ENCODE results near the gene SORCS1.

The SORCS1 gene

DNA sequence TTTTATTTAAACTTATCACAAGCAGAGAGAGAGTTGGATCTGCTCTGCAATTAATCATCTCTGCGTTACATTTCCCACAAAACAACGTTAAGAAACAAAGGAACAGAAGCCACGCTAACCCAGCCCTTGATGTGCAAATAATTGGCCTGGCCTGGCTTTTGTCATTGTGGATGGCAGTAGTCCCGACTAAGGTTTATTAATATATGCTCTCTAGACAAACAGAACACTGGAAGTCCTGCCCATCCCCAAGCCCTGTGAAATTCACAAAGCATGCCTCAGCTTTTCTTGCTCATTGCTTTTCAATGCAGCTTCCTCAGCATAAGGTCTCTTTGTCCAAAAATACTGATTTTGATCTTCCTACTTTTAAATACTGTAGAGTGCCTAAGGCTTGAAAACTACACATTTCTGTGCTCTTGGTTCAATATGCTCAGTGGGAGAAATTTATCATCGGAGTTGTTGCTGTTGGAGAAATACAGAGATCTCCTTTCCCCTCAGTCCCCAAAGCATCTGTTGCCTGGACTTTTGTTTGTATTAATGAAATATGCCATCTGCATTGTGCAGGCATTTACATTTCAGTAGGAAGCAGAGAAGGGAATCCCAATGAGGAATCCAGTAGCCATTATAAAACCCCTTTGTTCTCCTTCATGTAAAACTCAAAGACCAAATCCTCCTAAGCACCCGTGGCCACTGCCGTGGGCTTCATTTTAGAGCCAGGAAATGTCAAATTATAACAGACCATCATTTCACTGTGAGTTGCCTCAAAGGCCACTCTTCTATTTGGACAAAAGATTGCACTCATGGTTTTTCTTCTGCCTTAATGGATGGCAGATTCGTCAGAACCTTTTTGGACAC, 61.1 kb downstream of the SORCS1 start:
- DNase-seq, result no peak

DNA sequence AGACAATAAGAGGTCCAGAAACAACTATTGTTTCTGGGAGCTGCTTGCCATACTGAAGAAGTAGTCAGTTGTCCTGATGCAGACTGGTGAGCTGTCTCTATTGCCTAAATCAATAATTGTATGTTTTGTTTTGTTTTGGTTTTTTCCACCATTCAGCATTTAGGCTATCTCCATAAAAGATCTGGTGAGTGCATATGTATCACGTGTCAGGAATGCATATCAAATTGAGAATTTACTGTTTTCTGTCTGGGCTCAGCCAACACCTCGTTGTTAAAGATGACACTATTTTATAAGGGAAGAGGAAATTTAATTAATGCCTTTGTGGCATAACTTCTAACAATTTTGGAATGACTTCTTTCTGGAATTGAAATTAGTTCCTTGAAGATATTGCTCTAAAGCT, 66.2 kb downstream of the SORCS1 start:
- no peak for DNase-seq

DNA sequence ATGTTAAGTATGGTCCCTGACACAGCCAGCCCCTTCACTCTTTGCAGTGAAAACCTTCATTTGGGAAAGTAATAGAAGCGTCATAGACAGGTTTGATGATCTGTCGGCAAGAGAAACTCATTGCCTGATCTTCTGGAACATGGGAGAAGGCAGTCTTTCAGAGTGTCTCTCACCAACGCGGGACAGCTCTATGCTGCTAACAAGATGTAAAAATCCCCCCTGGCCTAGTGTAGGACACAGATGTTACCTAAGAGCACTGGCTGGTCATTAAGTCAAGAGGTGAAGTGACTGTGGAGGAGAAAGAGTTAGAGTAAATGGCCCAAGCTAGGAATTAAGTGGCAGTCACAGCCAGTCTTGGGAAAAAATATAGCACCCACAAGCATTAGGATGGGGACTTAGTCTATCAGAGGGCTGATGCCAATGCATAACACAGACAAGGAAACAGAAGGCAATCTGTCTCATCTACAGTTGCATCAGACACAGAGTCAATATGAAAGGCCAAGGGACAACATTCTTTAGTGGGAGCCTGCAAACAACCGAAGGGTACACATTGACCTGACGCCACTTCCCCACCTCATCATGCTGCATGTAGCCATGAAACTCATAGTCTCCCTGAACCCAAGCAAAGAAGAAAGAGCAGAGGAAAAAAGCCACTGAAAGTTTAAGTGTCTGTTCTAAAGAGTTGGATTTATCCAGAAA, 69.5 kb downstream of the SORCS1 start:
- no peak for DNase-seq

DNA sequence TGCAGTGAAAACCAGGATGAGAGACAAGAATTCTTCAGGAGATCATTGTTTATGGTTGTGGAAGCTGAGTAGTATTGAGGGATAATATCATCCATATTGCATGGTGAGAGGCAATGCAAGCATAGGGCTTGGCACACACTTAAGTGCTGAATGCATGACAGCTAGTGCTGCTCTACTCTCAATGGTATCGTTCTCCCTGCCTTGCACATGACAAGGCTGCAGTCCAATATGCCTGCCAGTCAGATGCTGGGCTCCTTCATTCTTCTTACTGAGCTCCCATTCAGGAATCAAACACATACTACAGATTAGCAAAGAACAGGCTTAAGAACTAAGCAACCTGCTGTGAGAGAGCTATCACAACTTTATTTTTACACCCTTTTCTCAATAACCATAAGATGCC, 72.2 kb downstream of the SORCS1 start:
- DNase-seq, result no peak

DNA sequence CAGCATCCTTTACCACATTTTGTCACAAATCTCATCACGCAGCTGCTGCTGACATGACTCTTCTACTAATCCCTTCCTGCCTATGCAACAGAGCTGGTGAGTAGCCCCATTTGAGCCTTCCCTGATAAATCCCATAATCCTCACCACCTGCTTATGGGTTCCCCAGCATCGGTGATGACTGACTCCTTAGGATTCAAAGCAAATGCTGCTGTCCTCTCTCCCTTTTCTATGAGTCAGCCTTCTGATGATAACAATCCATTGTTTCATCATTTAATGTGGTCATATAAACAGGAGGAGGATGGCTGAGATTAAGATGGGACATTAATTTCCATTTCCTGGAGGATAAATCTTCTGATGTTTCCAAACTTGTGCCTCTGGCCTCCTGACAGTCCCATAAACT, 73.4 kb downstream of the SORCS1 start:
- no peak for DNase-seq

DNA sequence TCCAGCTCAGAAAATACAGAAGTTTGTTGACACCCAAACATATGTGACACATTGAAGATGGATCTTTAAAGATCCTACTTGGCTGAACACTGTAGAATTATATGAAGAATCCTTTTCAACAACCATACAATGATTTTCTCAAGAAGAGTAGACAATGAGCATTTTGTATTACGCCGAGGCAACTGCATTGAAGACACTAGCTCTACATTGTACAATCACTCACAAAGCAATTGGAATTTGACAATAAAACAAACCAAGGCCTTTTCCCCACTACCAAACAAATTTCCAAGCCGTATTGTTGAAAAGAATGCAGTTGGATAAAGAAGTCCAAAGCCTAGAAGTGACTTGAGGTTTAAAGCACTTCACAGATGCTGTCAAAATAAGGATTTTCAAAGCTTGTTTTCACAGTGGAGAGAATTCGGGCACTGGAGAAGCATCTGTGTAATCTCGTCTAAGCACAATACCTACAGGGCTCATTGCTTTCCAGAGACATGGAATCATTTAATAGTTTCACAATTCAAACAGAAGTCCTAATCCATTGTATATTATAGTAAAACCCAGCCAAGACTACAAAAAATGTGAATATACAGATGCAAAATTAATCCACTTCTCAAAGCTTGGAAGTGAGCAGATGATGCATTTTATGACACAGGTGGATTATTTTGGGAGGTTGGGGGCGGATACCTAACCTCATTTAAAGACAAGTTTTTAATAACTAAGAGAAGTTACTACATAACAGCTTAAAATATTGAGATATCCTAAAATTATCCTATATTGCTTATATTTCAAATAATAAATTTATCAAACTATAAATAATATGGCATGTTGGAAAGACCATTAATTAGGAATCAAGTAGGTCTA, 78.6 kb downstream of the SORCS1 start:
- DNase-seq, result no peak

DNA sequence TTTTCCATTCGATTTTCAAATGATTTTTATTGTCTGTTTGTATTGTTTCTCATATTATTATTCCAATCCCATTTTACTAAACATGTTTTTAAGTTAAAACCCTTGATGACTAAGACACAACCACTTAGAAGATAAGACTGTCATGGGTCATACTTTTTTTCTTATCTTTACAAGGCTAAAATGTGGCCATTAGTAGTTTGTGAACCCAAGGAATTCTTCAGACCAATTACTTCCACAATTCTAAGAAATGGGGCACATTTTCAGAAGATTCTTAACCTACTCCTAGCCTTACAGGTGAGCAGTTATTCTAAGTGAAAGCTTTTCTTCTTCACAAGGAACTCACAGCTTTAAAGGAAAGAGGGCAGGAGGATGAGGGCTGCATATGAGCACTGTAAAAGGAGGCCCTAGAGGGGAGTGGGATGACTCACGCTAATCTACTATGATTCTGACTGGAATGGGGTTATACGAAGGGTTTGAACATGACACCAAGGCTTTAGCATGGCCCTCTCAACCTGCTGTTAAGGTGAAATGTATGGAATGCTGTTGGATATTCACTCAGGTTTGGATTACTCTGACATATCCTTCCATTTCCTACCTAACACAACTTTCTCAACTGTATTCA, 81.0 kb downstream of the SORCS1 start:
- no peak for DNase-seq

DNA sequence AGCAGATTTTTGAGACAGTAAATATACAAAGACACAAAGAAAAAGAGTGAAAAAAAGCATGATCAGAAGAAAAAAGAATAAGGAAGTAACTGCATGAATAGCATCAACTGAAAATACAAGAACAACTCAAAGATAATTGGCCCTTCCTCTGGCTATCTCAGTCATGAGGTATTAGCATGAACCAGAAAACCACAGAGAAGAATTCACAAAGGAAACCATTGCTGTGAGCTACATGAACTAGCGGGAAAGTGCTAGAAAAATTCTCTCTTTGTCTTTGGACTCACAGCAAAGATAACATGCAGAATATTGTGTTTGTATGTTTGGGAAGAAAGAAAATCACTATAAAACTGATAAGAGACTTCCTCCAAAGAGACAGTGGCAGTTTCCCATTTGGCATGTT, 82.9 kb downstream of the SORCS1 start:
- DNase-seq, result no peak

DNA sequence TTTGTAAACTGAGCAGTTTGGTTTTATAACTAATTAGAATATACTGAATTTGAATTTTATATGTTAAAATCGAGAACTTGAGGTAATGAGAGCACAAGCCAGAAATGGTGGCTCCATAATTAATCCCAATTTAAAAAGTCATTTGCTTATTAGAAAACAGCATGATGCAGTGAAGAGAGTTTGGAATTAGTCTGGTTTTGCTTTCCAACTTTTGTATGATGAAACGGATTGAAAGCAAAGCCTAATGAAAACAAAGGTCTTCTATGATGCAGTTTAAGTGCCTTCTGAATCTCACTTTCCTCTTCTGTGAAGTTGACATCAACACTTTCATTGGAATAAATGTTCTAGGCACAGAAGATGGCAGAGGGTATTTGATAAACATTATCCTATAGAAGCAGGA, 89.4 kb downstream of the SORCS1 start:
- no peak for DNase-seq

DNA sequence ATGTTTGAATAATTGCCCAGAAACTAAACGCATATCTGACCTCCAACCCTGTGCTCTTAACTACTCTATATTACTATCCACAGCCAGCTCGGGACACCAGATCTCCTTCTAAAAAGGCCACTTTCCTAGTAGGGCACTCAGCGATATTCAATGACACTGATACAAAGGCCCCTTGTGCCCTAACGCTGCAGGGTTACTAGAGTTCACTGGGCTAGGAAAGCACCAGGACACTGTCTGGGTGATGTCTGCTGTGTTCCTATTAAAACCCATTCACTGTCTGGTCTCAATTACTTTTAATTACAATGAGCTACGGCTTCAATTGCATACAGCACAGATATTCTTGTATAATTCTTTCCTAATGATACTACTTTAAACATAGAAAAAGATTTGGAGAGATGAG, 91.7 kb downstream of the SORCS1 start:
- DNase-seq, result no peak

DNA sequence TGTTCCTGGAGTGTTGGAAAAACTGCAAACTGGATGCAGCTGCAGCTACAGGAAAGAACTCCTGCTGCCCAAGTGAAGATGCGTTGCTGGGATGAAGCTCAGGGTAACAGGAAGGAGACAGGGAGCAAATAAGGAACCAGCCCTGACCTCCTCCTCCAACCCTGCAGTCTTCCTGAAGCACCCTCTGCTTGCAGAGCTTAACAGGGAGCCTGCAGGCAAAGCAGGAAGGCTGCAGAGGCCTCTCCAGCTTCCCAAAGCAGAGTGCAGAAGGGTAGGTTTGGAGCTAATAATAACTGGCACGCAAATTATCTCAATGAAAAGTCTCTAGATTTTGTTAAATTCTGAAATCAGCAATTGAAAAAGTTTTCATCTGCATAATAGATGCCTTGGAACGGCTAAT, 92.5 kb downstream of the SORCS1 start:
- no peak for DNase-seq

DNA sequence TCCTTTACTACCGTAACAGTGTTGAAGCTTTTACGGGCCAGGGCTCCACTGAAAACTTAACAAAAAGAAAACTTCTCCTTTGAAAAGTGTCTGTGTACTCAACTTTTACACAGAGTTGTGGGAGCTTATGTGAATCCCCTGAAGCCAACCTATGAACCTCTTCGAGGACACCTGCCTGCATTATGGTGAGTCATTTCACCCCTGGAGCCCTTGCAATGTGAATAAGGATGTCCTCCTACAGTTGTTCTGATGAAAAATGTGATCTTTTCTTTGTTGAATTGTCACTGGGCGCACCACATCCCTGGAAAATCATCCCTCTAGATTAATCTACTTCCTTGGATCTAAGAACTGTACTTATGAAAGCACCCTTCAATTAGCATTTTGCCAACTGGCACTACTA, 93.2 kb downstream of the SORCS1 start:
- DNase-seq, result no peak

DNA sequence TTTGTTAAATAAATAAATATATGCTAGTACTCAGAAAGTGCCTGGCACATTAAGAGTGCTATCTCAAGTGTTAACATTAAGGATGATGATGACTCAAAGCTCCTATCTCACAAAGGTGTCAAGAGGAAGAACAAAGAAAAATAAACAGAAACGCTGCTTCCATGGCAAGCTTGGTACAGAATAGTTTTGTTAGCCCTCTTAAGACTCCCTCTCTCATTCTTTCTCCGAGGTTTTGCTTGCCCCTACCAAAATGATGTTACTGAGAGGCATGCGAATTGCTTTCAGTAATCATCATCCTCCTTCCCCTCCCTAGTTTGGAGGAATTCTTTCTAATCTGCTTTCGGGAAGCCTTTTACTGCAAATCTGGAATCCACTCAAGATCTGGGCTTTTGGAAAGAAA, 96.7 kb downstream of the SORCS1 start:
- DNase-seq, result no peak

DNA sequence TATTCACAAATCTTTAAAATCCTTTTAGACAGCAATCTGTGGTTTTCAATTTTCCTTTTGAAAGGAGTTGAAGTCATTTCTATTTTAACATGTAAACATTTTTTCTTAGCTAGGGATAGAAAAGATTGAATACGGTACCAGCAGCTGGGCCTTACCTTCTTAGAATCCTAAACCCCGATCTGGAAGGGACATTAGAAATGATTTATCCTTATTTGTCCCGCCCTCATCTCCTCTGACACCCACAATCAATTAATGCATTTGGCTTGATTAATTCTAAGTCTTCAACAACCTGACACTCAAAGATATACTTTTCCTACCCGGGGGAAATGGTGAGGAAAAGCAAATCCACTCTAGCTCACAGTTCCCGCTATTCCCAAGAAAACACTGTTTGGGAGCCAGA, 100.4 kb downstream of the SORCS1 start:
- no peak for DNase-seq

DNA sequence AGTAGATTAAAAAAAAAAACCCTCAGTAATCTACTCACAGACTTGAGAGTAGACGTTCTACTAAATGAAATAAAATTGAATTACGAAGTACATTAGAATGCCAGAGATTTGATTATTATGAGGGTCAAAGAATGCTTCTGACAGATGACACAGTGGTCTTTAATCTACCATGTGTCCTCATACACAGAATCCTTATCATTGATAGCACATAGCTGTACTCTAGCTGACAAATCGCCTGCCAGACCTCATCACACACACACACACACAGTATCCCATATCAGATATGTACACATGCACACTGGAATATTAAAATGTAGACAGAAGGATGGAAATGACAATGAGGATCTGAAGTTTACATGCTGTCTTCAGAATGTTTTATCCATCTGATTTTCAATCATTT, 104.6 kb downstream of the SORCS1 start:
- no peak for DNase-seq

DNA sequence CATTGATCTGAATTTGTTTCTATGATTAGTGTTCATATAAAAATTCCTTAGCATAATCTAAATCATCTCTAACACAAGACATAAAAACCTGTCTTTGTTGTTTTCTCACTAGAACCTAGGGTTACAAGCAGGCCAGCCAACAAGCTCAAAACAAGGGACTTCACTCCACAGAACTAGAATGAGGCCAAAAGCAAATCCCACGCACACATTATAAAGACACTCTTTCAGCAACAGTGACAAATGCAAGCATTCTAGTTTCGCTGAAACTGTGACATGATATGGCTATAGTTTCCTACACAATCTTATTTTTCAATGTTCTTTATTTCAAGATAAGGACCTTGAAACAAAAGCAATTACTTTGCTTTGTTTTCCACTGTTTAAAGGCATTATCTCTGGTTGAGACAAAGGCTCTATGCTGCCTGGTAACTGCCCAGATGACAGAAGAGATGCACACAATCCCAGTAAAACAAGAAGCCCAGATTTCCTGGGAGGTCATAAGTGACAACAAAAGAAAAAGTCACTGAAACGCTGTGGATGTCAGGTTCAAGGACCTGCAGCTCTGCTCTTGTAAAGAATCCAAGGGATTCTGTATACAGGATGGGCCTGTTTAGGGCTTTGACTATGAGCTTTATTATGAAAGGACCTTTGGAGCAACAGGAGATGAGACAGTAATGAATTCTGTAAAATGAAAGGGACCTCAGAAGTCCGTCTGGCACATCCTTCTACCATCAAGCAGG, 105.3 kb downstream of the SORCS1 start:
- DNase-seq, result no peak

DNA sequence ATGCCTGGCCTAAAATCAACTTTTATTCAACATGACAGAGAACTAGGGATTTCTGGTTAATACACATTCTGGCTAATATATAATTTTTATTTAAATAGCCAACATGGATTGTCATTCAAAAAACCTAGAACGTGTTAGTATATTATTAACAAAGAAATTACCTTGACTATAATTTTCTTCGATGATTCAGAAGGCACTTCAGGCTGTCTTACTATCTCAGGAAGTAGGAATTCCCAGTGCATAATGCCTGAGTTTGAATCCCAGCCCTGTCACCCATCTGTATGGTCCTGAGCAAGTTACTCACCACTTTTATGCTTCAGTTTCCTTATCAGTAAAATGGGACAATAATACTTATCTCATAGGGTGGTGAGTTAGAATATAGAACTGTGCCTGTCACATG, 106.2 kb downstream of the SORCS1 start:
- no peak for DNase-seq

DNA sequence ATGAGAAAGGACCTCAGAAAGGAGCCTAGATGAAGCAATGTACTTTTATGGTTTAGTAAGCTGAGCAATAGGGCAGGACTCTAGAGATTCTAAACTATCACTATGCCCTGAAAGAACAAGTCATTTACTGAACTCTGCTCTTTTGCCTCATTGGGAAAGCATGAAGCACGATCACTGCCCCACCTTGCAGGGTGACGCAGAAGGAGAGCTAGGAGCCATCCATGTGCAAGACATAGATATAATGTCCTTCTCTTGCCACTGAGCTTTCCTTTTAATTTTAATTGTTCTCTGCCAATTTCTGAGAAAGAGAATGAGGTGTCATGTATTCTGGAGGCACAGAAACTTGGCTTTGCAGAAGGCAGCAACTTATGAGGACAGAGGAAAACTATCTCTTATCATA, 108.3 kb downstream of the SORCS1 start:
- DNase-seq, result no peak

DNA sequence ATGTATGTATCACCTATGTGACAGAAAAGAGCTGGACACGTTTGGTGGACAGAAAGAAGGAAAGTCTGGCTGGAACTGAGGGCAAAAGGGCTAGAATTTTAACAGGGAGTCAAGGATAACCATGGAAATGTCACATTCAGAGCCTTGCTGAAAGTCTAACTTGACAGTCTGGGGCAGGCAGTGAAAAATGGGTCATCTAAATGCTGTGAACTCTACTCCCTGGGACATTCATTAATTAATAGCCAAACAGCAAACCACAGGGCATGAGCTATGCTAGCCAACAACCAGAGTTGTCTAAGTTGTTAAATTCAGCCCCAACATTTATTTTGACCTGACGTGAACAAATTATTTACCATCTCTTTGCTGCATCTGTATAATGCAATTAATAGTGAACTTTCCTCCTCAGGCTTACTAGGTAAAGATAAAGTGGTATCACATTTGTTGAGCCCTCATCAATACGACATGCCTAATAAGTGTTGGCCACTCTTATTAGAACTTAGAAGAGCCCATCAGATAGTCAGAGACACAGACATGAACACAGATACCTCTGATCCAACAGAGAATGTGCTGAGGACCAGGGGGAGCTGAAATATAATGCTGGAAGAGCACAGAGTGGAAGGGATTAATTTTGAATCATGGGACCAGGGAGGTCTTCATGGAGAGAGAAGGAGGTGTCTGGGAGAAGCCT, 109.9 kb downstream of the SORCS1 start:
- DNase-seq, result no peak

DNA sequence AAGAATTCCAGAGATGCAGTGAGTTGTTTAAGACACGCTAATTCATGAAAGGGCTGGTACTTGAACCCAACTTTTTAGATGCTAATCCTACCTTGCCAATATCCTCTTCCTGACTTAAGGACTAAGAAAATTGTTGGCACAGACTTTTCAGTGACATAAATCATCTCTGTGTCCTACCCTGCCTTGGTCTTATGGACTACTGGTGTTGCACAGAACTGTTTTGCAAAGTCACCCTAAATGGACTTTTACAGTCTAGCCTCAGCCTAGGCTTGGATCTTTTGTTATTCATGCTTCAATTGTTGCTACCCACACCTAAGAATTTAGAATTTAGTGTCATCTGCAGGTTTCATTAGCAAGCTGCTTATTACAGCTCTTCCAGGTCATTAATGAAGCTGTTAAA, 112.7 kb downstream of the SORCS1 start:
- DNase-seq, result no peak

DNA sequence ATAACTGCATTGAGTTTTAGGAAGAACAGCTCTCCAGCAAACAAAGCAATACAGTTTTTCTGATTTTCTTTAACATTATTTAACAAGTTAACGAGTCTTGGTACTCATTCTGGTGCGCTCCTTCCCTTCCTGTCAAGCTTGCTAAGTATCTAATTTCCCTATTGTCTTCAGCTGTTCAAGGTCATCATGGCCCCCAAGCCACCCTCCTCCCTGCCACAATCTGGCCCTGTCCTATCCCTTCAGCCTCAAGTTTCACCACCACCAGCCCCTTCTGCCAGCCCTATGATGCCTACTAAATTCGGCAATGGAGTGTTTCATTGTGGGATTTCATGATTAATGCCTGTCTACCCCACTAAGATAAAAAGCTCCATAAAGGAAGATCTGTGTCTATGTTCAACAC, 121.0 kb downstream of the SORCS1 start:
- no peak for DNase-seq
